ENCODE measurements around the gene DACH1. TPM values are rescaled to one million over a fixed set of nuclear protein-coding genes. Genes with fewer than 3 reads are reported as not detected.

The DACH1 gene
- total RNA-seq, 1 donor from 2014 or later, result 39.5 TPM

- Mint-ChIP-seq H3K4me1 (ENCODE audit: unreplicated experiment) (peaks cover 11% of the 10 kb centered on the region), H3K27ac (no peak overlapping the region), H3K27me3 (no peaks in the 10 kb centered on the region), H3K36me3 (no peaks in the 10 kb centered on the region), H3K4me3 (no peak overlapping the region), H3K9me3 (no peaks in the 10 kb centered on the region)
- TF ChIP-seq, protein P1, sequence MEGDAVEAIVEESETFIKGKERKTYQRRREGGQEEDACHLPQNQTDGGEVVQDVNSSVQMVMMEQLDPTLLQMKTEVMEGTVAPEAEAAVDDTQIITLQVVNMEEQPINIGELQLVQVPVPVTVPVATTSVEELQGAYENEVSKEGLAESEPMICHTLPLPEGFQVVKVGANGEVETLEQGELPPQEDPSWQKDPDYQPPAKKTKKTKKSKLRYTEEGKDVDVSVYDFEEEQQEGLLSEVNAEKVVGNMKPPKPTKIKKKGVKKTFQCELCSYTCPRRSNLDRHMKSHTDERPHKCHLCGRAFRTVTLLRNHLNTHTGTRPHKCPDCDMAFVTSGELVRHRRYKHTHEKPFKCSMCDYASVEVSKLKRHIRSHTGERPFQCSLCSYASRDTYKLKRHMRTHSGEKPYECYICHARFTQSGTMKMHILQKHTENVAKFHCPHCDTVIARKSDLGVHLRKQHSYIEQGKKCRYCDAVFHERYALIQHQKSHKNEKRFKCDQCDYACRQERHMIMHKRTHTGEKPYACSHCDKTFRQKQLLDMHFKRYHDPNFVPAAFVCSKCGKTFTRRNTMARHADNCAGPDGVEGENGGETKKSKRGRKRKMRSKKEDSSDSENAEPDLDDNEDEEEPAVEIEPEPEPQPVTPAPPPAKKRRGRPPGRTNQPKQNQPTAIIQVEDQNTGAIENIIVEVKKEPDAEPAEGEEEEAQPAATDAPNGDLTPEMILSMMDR (conservative IDR thresholded peaks at IDR 0.05), result no peak
- no peak for DNase-seq (ENCODE audit: extremely low spot score, unreplicated experiment)
These were observed 207.6 kb downstream of the DACH1 start for GRCh38 chr13:71659404-71659803.

GRCh38 chr13:71645467-71645866 lies 221.5 kb downstream of the DACH1 start:
- Mint-ChIP-seq H3K36me3 (peaks cover 7% of the 10 kb centered on the region), H3K4me1 (ENCODE audit: unreplicated experiment) (peaks cover 38% of the 10 kb centered on the region)

GRCh38 chr13:71644579-71644978 lies 222.4 kb downstream of the DACH1 start:
- H3K9me3 Mint-ChIP-seq, result no peaks in the 10 kb centered on the region
- peak overlapping the region; percentile 14 for H3K4me3 Mint-ChIP-seq
- TF ChIP-seq, protein P1 (conservative IDR thresholded peaks at IDR 0.05), result no peak
- peaks cover 38% of the 10 kb centered on the region for H3K4me1 Mint-ChIP-seq (ENCODE audit: unreplicated experiment)
- peaks cover 7% of the 10 kb centered on the region for H3K36me3 Mint-ChIP-seq
- no peak overlapping the region for H3K27ac Mint-ChIP-seq
- no peak for DNase-seq (ENCODE audit: extremely low spot score, unreplicated experiment)
- H3K27me3 Mint-ChIP-seq, result no peaks in the 10 kb centered on the region

More at GRCh38 chr13:71645467-71645866, 221.5 kb downstream of the DACH1 start:
- peak overlapping the region; percentile 14 for H3K4me3 Mint-ChIP-seq
- TF ChIP-seq, protein P1 (conservative IDR thresholded peaks at IDR 0.05), result no peak
- H3K27me3 Mint-ChIP-seq, result no peaks in the 10 kb centered on the region
- no peaks in the 10 kb centered on the region for H3K9me3 Mint-ChIP-seq
- peak overlapping the region; percentile 33 for H3K27ac Mint-ChIP-seq
- no peak for DNase-seq (ENCODE audit: extremely low spot score, unreplicated experiment)

GRCh38 chr13:71643448-71643860 lies 223.6 kb downstream of the DACH1 start:
- no peaks in the 10 kb centered on the region for H3K36me3 Mint-ChIP-seq
- H3K27me3 Mint-ChIP-seq, result no peaks in the 10 kb centered on the region
- H3K4me3 Mint-ChIP-seq, result peak overlapping the region; percentile 62
- no peak for DNase-seq (ENCODE audit: extremely low spot score, unreplicated experiment)
- H3K9me3 Mint-ChIP-seq, result no peaks in the 10 kb centered on the region
- H3K27ac Mint-ChIP-seq, result peak overlapping the region; percentile 62
- peaks cover 46% of the 10 kb centered on the region for H3K4me1 Mint-ChIP-seq (ENCODE audit: unreplicated experiment)
- TF ChIP-seq, protein P1 (conservative IDR thresholded peaks at IDR 0.05), result no peak

- Mint-ChIP-seq H3K4me3 (peak overlapping the region; percentile 2), H3K27me3 (no peaks in the 10 kb centered on the region), H3K36me3 (no peaks in the 10 kb centered on the region), H3K27ac (peak overlapping the region; percentile 32), H3K9me3 (no peaks in the 10 kb centered on the region), H3K4me1 (ENCODE audit: unreplicated experiment) (peaks cover 43% of the 10 kb centered on the region)
- TF ChIP-seq, protein P1 (conservative IDR thresholded peaks at IDR 0.05), result no peak
- no peak for DNase-seq (ENCODE audit: extremely low spot score, unreplicated experiment)
These were observed 228.3 kb downstream of the DACH1 start for GRCh38 chr13:71638751-71639150.

All from type B pancreatic cell (in vitro differentiated cells).